GM23338 (cell line): ENCODE measurements around the gene IFI6. TPM values are rescaled to one million over a fixed set of nuclear protein-coding genes. Genes with fewer than 3 reads are reported as not detected.

Experiments used
- ATAC-seq: fragments of 200-7000 bp; cut with Tn5 transposase; 3 replicates; pipeline ENCODE4 v1.9.1; 2020
- DNase-seq: peaks from one replicate; pipeline ENCODE4 v3.0.0-alpha.2; 2015; ENCODE audit warnings: low spot score
- H2AFZ ChIP-seq: fragments of 200-600 bp; sonication (generic); 2 replicates; pipeline ENCODE4 v1.8.0; 2016; ENCODE audit warnings: antibody characterized with exemption, mild to moderate bottlenecking, moderate library complexity
- H3F3A ChIP-seq: fragments of 200-600 bp; sonication (generic); replicated peaks from 2 replicates; pipeline ENCODE4 v1.8.0; 2017; ENCODE audit warnings: antibody characterized with exemption, mixed run types, low read depth
- H3K27ac ChIP-seq: fragments of 200-600 bp; sonication (generic); 2 replicates; pipeline ENCODE4 v1.6.1; 2016; ENCODE audit warnings: low read depth
- H3K27me3 ChIP-seq: fragments of 200-600 bp; sonication (generic); 2 replicates; pipeline ENCODE4 v1.8.0; 2016; ENCODE audit warnings: mild to moderate bottlenecking, mixed run types, moderate library complexity; ENCODE audit not compliant: insufficient read depth
- H3K36me3 ChIP-seq: fragments of 200-600 bp; sonication (generic); 2 replicates; pipeline ENCODE4 v1.8.0; 2016; ENCODE audit warnings: mild to moderate bottlenecking; ENCODE audit not compliant: insufficient read depth
- H3K4me1 ChIP-seq: fragments of 200-600 bp; sonication (generic); 2 replicates; pipeline ENCODE4 v1.8.0; 2016; ENCODE audit warnings: mild to moderate bottlenecking, moderate library complexity; ENCODE audit not compliant: insufficient read depth
- H3K4me2 ChIP-seq: fragments of 200-600 bp; sonication (generic); 2 replicates; pipeline ENCODE4 v1.7.1; 2017; ENCODE audit warnings: mixed run types
- H3K4me3 ChIP-seq: fragments of 200-600 bp; sonication (generic); 2 replicates; pipeline ENCODE4 v1.6.1; 2016; ENCODE audit warnings: mixed run types
- H3K79me2 ChIP-seq: fragments of 200-600 bp; sonication (generic); replicated peaks from 2 replicates; pipeline ENCODE4 v1.8.0; 2017; ENCODE audit warnings: mild to moderate bottlenecking; ENCODE audit not compliant: insufficient read depth
- H3K9me2 ChIP-seq: fragments of 200-600 bp; sonication (generic); 2 replicates; pipeline ENCODE4 v1.8.0; 2017; ENCODE audit not compliant: insufficient read depth
- H4K20me1 ChIP-seq: fragments of 200-600 bp; sonication (generic); replicated peaks from 2 replicates; pipeline ENCODE4 v1.8.0; 2017; ENCODE audit warnings: mild to moderate bottlenecking; ENCODE audit not compliant: insufficient read depth
- H3K27ac Mint-ChIP-seq: 2 replicates; pipeline ENCODE4 v1.8.0; 2020; ENCODE audit warnings: inconsistent platforms, mild to moderate bottlenecking, moderate library complexity, mixed read lengths
- H3K27me3 Mint-ChIP-seq: 3 replicates; pipeline ENCODE4 v1.8.0; 2022; ENCODE audit warnings: low read depth, mild to moderate bottlenecking, moderate library complexity, mixed read lengths, inconsistent platforms; ENCODE audit not compliant: insufficient read depth, poor library complexity
- H3K36me3 Mint-ChIP-seq: 3 replicates; pipeline ENCODE4 v1.8.0; 2021; ENCODE audit warnings: low read depth, mild to moderate bottlenecking, inconsistent platforms, moderate library complexity, mixed read lengths
- H3K4me1 Mint-ChIP-seq: 3 replicates; pipeline ENCODE4 v1.8.0; 2020; ENCODE audit warnings: mild to moderate bottlenecking, inconsistent platforms, mixed read lengths
- H3K4me3 Mint-ChIP-seq: 3 replicates; pipeline ENCODE4 v1.8.0; 2021; ENCODE audit warnings: moderate library complexity, mild to moderate bottlenecking, inconsistent platforms, mixed read lengths
- H3K9me3 Mint-ChIP-seq: 3 replicates; pipeline ENCODE4 v1.8.0; 2020; ENCODE audit warnings: moderate library complexity, mild to moderate bottlenecking, inconsistent platforms, mixed read lengths
- CREB1 ChIP-seq: fragments of 250-450 bp; sonication (Bioruptor Pico); IDR thresholded peaks from 2 replicates; pipeline ENCODE4 v1.5.0; 2020; ENCODE audit warnings: low read depth, mild to moderate bottlenecking, moderate library complexity
- EZH2 ChIP-seq: fragments of 200-600 bp; sonication (generic); IDR thresholded peaks from one replicate; pipeline ENCODE4 v1.8.0; 2017; ENCODE audit warnings: antibody characterized with exemption, mild to moderate bottlenecking, low read depth; ENCODE audit not compliant: unreplicated experiment
- EZH2phosphoT487 ChIP-seq: fragments of 200-600 bp; sonication (generic); IDR thresholded peaks from one replicate; pipeline ENCODE4 v1.8.1; 2018; ENCODE audit warnings: antibody characterized with exemption; ENCODE audit not compliant: unreplicated experiment
- JUNB ChIP-seq: IDR thresholded peaks from one replicate; pipeline ENCODE4 v1.6.1; 2016; ENCODE audit warnings: antibody characterized with exemption; ENCODE audit not compliant: unreplicated experiment
- NANOG ChIP-seq: IDR thresholded peaks from 2 replicates; pipeline ENCODE4 v1.6.1; 2016; ENCODE audit warnings: antibody characterized with exemption, borderline replicate concordance
- POLR2AphosphoS5 ChIP-seq: IDR thresholded peaks from 2 replicates; pipeline ENCODE4 v1.6.1; 2016; ENCODE audit warnings: antibody characterized with exemption, low read depth
- STAT1 ChIP-seq: IDR thresholded peaks from one replicate; pipeline ENCODE4 v1.6.1; 2016; ENCODE audit warnings: antibody characterized with exemption; ENCODE audit not compliant: unreplicated experiment
- ZNF114 ChIP-seq: fragments of 250-450 bp; sonication (Bioruptor Pico); IDR thresholded peaks from 2 replicates; pipeline ENCODE4 v1.5.0; 2020; ENCODE audit warnings: mild to moderate bottlenecking, moderate library complexity
- ZNF331 ChIP-seq: fragments of 250-450 bp; sonication (Bioruptor Pico); IDR thresholded peaks from 2 replicates; pipeline ENCODE4 v1.5.0; 2020; ENCODE audit warnings: low read depth, mild to moderate bottlenecking, moderate library complexity
- polyA plus RNA-seq: library from polyadenylated mRNA; unstranded; fragments of >200 nt; fragmentation: Nextera tagmentation; extraction: Ambion mirVana; gene quantifications from 2 replicates; pipeline ENCODE4 v1.2.1, GENCODE V29; 2016
- total RNA-seq: library from RNA; depleted of rRNA; stranded (reverse); fragments of >200 nt; shearing (Covaris generic); gene quantifications from 2 replicates; pipeline ENCODE4 v1.2.3, GENCODE V29; 2014
- TF ChIP-seq, protein P1 (sequence below): IDR thresholded peaks from 2 replicates; pipeline ENCODE4 v1.6.1; 2016; ENCODE audit warnings: antibody characterized with exemption
- TF ChIP-seq, protein P2 (sequence below), 2 experiments: fragments of 200-600 bp in 1 of 2; sonication (generic) in 1 of 2; conservative IDR thresholded peaks; 2 replicates each; pipeline versions ENCODE4 v1.5.1 to v1.6.1; 2016 to 2017; ENCODE audit warnings: antibody characterized with exemption in 2 of 2, low read depth in 2 of 2, mild to moderate bottlenecking in 2 of 2, moderate library complexity in 1 of 2
- TF ChIP-seq, protein P3 (sequence below): IDR thresholded peaks from one replicate; pipeline ENCODE4 v1.6.1; 2018; ENCODE audit warnings: antibody characterized with exemption; ENCODE audit not compliant: unreplicated experiment
- TF ChIP-seq, protein P4 (sequence below): fragments of 250-450 bp; sonication (Bioruptor Pico); IDR thresholded peaks from 2 replicates; pipeline ENCODE4 v1.5.0; 2020; ENCODE audit warnings: mild to moderate bottlenecking, moderate library complexity

IFI6 gene
- total and polyA plus RNA-seq, 2 experiments from 2014 or later, result 6.3 to 16.0 TPM

DNA sequence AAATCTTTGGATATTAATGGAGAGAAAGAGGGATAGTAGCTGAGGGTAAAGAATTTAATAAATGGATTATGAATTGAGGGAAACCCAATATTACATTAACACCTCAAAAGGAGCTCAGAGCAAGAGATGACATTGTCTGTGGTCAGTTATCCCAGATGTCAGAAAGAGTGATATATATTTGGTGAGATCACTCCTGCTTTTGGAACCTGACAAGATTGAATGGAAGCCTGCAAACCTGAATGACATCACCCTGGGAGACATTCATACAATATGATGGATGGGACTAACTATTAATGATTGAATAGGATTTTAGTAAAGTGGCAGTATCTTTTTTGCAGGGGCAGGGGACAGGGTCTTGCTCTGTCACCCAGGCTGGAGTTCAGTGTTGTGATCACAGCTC lies 6.8 kb upstream of the IFI6 start:
- ATAC-seq, result no peak
- Histone ChIP-seq H3K36me3 (no peaks in the 10 kb centered on the region; the same call in 1 of the 2 replicates), H3K9me2 (no peaks in the 10 kb centered on the region), H3F3A (no peaks in the 10 kb centered on the region), H2AFZ (no peak overlapping the region), H3K4me3 (no peak overlapping the region), H3K79me2 (no peaks in the 10 kb centered on the region), H3K27ac (no peak overlapping the region), H3K4me1 (no peaks in the 10 kb centered on the region), H3K4me2 (no peak overlapping the region), H3K27me3 (no peaks in the 10 kb centered on the region), H4K20me1 (no peaks in the 10 kb centered on the region)
- no peak for TF ChIP-seq ZNF114 (CRISPR knock-in tag)
- TF ChIP-seq, protein P1, sequence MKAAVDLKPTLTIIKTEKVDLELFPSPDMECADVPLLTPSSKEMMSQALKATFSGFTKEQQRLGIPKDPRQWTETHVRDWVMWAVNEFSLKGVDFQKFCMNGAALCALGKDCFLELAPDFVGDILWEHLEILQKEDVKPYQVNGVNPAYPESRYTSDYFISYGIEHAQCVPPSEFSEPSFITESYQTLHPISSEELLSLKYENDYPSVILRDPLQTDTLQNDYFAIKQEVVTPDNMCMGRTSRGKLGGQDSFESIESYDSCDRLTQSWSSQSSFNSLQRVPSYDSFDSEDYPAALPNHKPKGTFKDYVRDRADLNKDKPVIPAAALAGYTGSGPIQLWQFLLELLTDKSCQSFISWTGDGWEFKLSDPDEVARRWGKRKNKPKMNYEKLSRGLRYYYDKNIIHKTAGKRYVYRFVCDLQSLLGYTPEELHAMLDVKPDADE, result no peak
- TF ChIP-seq, protein P2, sequence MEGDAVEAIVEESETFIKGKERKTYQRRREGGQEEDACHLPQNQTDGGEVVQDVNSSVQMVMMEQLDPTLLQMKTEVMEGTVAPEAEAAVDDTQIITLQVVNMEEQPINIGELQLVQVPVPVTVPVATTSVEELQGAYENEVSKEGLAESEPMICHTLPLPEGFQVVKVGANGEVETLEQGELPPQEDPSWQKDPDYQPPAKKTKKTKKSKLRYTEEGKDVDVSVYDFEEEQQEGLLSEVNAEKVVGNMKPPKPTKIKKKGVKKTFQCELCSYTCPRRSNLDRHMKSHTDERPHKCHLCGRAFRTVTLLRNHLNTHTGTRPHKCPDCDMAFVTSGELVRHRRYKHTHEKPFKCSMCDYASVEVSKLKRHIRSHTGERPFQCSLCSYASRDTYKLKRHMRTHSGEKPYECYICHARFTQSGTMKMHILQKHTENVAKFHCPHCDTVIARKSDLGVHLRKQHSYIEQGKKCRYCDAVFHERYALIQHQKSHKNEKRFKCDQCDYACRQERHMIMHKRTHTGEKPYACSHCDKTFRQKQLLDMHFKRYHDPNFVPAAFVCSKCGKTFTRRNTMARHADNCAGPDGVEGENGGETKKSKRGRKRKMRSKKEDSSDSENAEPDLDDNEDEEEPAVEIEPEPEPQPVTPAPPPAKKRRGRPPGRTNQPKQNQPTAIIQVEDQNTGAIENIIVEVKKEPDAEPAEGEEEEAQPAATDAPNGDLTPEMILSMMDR (conservative IDR thresholded peaks at IDR 0.05; ENCODE audit: low read depth in 2 of 2), result no peak
- TF ChIP-seq ZNF331 (CRISPR knock-in tag), result no peak
- no peak for TF ChIP-seq EZH2
- no peak for TF ChIP-seq POLR2AphosphoS5
- TF ChIP-seq, protein P3, sequence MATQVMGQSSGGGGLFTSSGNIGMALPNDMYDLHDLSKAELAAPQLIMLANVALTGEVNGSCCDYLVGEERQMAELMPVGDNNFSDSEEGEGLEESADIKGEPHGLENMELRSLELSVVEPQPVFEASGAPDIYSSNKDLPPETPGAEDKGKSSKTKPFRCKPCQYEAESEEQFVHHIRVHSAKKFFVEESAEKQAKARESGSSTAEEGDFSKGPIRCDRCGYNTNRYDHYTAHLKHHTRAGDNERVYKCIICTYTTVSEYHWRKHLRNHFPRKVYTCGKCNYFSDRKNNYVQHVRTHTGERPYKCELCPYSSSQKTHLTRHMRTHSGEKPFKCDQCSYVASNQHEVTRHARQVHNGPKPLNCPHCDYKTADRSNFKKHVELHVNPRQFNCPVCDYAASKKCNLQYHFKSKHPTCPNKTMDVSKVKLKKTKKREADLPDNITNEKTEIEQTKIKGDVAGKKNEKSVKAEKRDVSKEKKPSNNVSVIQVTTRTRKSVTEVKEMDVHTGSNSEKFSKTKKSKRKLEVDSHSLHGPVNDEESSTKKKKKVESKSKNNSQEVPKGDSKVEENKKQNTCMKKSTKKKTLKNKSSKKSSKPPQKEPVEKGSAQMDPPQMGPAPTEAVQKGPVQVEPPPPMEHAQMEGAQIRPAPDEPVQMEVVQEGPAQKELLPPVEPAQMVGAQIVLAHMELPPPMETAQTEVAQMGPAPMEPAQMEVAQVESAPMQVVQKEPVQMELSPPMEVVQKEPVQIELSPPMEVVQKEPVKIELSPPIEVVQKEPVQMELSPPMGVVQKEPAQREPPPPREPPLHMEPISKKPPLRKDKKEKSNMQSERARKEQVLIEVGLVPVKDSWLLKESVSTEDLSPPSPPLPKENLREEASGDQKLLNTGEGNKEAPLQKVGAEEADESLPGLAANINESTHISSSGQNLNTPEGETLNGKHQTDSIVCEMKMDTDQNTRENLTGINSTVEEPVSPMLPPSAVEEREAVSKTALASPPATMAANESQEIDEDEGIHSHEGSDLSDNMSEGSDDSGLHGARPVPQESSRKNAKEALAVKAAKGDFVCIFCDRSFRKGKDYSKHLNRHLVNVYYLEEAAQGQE, result no peak
- no peak for TF ChIP-seq JUNB
- no peak for TF ChIP-seq CREB1 (CRISPR knock-in tag)
- TF ChIP-seq, protein P4, sequence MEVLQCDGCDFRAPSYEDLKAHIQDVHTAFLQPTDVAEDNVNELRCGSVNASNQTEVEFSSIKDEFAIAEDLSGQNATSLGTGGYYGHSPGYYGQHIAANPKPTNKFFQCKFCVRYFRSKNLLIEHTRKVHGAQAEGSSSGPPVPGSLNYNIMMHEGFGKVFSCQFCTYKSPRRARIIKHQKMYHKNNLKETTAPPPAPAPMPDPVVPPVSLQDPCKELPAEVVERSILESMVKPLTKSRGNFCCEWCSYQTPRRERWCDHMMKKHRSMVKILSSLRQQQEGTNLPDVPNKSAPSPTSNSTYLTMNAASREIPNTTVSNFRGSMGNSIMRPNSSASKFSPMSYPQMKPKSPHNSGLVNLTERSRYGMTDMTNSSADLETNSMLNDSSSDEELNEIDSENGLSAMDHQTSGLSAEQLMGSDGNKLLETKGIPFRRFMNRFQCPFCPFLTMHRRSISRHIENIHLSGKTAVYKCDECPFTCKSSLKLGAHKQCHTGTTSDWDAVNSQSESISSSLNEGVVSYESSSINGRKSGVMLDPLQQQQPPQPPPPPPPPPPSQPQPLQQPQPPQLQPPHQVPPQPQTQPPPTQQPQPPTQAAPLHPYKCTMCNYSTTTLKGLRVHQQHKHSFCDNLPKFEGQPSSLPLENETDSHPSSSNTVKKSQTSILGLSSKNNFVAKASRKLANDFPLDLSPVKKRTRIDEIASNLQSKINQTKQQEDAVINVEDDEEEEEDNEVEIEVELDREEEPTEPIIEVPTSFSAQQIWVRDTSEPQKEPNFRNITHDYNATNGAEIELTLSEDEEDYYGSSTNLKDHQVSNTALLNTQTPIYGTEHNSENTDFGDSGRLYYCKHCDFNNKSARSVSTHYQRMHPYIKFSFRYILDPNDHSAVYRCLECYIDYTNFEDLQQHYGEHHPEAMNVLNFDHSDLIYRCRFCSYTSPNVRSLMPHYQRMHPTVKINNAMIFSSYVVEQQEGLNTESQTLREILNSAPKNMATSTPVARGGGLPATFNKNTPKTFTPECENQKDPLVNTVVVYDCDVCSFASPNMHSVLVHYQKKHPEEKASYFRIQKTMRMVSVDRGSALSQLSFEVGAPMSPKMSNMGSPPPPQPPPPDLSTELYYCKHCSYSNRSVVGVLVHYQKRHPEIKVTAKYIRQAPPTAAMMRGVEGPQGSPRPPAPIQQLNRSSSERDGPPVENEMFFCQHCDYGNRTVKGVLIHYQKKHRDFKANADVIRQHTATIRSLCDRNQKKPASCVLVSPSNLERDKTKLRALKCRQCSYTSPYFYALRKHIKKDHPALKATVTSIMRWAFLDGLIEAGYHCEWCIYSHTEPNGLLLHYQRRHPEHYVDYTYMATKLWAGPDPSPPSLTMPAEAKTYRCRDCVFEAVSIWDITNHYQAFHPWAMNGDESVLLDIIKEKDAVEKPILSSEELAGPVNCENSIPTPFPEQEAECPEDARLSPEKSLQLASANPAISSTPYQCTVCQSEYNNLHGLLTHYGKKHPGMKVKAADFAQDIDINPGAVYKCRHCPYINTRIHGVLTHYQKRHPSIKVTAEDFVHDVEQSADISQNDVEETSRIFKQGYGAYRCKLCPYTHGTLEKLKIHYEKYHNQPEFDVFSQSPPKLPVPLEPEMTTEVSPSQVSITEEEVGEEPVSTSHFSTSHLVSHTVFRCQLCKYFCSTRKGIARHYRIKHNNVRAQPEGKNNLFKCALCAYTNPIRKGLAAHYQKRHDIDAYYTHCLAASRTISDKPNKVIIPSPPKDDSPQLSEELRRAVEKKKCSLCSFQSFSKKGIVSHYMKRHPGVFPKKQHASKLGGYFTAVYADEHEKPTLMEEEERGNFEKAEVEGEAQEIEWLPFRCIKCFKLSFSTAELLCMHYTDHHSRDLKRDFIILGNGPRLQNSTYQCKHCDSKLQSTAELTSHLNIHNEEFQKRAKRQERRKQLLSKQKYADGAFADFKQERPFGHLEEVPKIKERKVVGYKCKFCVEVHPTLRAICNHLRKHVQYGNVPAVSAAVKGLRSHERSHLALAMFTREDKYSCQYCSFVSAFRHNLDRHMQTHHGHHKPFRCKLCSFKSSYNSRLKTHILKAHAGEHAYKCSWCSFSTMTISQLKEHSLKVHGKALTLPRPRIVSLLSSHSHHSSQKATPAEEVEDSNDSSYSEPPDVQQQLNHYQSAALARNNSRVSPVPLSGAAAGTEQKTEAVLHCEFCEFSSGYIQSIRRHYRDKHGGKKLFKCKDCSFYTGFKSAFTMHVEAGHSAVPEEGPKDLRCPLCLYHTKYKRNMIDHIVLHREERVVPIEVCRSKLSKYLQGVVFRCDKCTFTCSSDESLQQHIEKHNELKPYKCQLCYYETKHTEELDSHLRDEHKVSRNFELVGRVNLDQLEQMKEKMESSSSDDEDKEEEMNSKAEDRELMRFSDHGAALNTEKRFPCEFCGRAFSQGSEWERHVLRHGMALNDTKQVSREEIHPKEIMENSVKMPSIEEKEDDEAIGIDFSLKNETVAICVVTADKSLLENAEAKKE, result no peak
- TF ChIP-seq NANOG, result no peak
- TF ChIP-seq EZH2phosphoT487, result no peak
- TF ChIP-seq STAT1, result no peak
- no peak for DNase-seq
- no peak overlapping the region for H3K27ac Mint-ChIP-seq
- H3K36me3 Mint-ChIP-seq, result peaks cover 23% of the 10 kb centered on the region
- no peak overlapping the region for H3K4me3 Mint-ChIP-seq
- H3K27me3 Mint-ChIP-seq, result no peaks in the 10 kb centered on the region
- H3K9me3 Mint-ChIP-seq, result peaks cover 52% of the 10 kb centered on the region
- H3K4me1 Mint-ChIP-seq, result no peaks in the 10 kb centered on the region
